MCF 10A (cell line): ENCODE measurements around the gene CREG1. TPM values are rescaled to one million over a fixed set of nuclear protein-coding genes. Genes with fewer than 3 reads are reported as not detected.

Experiments used
- BruUV-seq: library from RNA; stranded (reverse); fragments of 400-500 nt; replicated peaks from 2 replicates; lab custom pipeline; 2021; lab: Mats Ljungman, UMichigan
- CTCF ChIA-PET: fragments of 300-600 bp; sonication (Branson Sonifier 250); formaldehyde crosslinking; extraction: SDS; loops from one replicate; lab custom pipeline; 2021; ENCODE audit warnings: antibody characterized with exemption, inconsistent platforms; lab: Yijun Ruan, JAX
- POLR2A ChIA-PET: fragments of 300-600, 350-650 bp; sonication (Branson Sonifier 250); formaldehyde crosslinking; extraction: SDS; loops from one replicate; lab custom pipeline; 2020; ENCODE audit warnings: antibody characterized with exemption, inconsistent platforms; lab: Yijun Ruan, JAX
- DNase-seq: peaks from one replicate; pipeline ENCODE4 v3.0.0-alpha.2; 2018; ENCODE audit not compliant: unreplicated experiment
- H3K27ac Mint-ChIP-seq: one replicate; pipeline ENCODE4 v1.8.0; 2022; ENCODE audit warnings: mild to moderate bottlenecking, low read depth, mixed read lengths; ENCODE audit not compliant: unreplicated experiment
- H3K27me3 Mint-ChIP-seq: one replicate; pipeline ENCODE4 v1.8.0; 2022; ENCODE audit warnings: mixed read lengths; ENCODE audit not compliant: insufficient read depth, unreplicated experiment
- H3K36me3 Mint-ChIP-seq: one replicate; pipeline ENCODE4 v1.8.0; 2022; ENCODE audit warnings: mild to moderate bottlenecking, moderate library complexity, mixed read lengths; ENCODE audit not compliant: insufficient read depth, unreplicated experiment
- H3K4me1 Mint-ChIP-seq: one replicate; pipeline ENCODE4 v1.8.0; 2022; ENCODE audit warnings: mixed read lengths; ENCODE audit not compliant: insufficient read depth, unreplicated experiment
- H3K4me3 Mint-ChIP-seq: one replicate; pipeline ENCODE4 v1.8.0; 2022; ENCODE audit warnings: mild to moderate bottlenecking, moderate library complexity, mixed read lengths; ENCODE audit not compliant: unreplicated experiment
- H3K9me3 Mint-ChIP-seq: one replicate; pipeline ENCODE4 v1.8.0; 2022; ENCODE audit warnings: mixed read lengths; ENCODE audit not compliant: unreplicated experiment
- intact Hi-C: fragments of 100-400 bp; cut with micrococcal nuclease; formaldehyde crosslinking; loops from 2 replicates; pipeline ENCODE4 v1.14.1; 2022
- total RNA-seq: library from RNA; stranded (reverse); gene quantifications from 2 replicates; pipeline ENCODE4 v1.2.3, GENCODE V29; 2022
- TF ChIP-seq, protein P1 (sequence below): fragments of 200-600 bp; IDR thresholded peaks from one replicate; pipeline ENCODE4 v1.8.0; 2022; ENCODE audit warnings: antibody characterized with exemption, mild to moderate bottlenecking; ENCODE audit not compliant: unreplicated experiment

CREG1 gene
- total RNA-seq, 1 experiment from 2014 or later: 154 TPM

DNA sequence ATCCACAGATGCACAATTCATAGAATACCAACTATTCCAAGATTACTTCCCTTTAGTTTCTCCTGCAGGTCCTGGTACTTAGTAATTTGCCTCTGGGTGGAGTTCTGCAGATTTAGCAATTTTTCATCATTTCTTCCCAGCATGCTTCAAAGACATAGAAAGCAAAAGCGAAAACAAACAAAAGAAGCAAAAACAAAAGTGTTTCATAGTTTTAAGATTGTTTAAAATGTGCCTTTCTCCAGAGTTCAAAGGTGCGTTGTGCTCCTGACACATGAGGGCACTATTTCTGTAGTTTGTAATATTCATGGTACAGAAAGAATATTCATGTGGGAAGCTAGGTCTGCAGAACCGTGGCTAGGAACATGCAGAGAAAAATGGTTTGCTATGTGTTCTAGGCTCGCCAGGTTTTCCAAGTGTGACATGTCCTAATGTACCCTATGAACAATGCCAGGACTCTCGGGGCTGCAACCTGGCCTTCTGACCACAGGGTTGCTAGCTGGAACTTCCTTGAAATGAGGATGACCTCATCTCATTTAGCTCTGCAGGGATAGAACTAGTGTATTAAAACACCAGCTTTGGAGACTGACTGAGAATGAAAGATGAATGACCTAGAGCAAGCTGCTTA lies 46.5 kb upstream of the CREG1 start:
- Mint-ChIP-seq H3K4me3 (no peak overlapping the region), H3K27me3 (no peaks in the 10 kb centered on the region), H3K4me1 (peaks cover 10% of the 10 kb centered on the region), H3K27ac (no peak overlapping the region), H3K9me3 (no peaks in the 10 kb centered on the region), H3K36me3 (peaks cover 6% of the 10 kb centered on the region)
- ChIA-PET CTCF (interaction anchor here (0.6 to 8.2 kb wide), 65 partner anchors 9 to 686 kb away, joined by 3 to 400 read pairs (median 5); partner anchors contain the start of gene RCSD1), POLR2A (interaction anchor here (0.7 to 2.9 kb wide), 16 partner anchors 10 to 201 kb away, joined by 3 to 52 read pairs (median 6); partner anchors contain the start of gene CREG1)
- peak; percentile 75 for DNase-seq
- intact Hi-C loops: loop anchor here (1.0 to 2.0 kb wide), 5 partner anchors 84 to 482 kb away; no protein-coding TSS in a partner anchor
- no TSS peak for BruUV-seq
- TF ChIP-seq, protein P1, sequence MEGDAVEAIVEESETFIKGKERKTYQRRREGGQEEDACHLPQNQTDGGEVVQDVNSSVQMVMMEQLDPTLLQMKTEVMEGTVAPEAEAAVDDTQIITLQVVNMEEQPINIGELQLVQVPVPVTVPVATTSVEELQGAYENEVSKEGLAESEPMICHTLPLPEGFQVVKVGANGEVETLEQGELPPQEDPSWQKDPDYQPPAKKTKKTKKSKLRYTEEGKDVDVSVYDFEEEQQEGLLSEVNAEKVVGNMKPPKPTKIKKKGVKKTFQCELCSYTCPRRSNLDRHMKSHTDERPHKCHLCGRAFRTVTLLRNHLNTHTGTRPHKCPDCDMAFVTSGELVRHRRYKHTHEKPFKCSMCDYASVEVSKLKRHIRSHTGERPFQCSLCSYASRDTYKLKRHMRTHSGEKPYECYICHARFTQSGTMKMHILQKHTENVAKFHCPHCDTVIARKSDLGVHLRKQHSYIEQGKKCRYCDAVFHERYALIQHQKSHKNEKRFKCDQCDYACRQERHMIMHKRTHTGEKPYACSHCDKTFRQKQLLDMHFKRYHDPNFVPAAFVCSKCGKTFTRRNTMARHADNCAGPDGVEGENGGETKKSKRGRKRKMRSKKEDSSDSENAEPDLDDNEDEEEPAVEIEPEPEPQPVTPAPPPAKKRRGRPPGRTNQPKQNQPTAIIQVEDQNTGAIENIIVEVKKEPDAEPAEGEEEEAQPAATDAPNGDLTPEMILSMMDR: peak; percentile 73

DNA sequence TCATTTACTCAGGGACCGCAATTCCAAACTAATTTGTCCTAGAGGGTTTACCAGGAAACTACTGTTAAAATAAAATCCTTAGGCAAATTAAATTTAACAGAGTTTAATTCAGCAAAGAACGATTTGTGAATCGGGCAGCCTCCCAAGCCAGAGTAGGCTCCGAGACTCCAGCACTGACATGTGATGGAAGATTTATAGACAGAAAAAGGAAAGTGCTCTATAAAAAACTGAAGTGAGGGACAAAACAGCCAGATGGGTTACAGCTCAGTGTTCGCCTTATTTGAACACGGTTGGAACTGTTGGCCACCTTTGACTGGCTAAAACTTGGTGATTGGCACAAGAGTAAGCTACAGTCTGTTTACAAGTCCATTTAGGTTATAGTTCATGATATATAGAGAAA lies 41.3 kb upstream of the CREG1 start:
- Mint-ChIP-seq H3K27me3 (no peaks in the 10 kb centered on the region), H3K4me3 (no peak overlapping the region), H3K4me1 (peaks cover 11% of the 10 kb centered on the region), H3K27ac (no peak overlapping the region), H3K36me3 (peaks cover 6% of the 10 kb centered on the region), H3K9me3 (no peaks in the 10 kb centered on the region)
- TF ChIP-seq, protein P1: no peak
- no TSS peak for BruUV-seq
- no peak for DNase-seq
- ChIA-PET POLR2A (interaction anchor here (1.1 to 2.2 kb wide), 3 partner anchors 15 to 78 kb away, joined by 4 to 9 read pairs (median 4); no protein-coding TSS in a partner anchor), CTCF (interaction anchor here (0.6 to 6.8 kb wide), 12 partner anchors 16 to 120 kb away, joined by 3 to 87 read pairs (median 4); no protein-coding TSS in a partner anchor)
- intact Hi-C loops: no loop called here

DNA sequence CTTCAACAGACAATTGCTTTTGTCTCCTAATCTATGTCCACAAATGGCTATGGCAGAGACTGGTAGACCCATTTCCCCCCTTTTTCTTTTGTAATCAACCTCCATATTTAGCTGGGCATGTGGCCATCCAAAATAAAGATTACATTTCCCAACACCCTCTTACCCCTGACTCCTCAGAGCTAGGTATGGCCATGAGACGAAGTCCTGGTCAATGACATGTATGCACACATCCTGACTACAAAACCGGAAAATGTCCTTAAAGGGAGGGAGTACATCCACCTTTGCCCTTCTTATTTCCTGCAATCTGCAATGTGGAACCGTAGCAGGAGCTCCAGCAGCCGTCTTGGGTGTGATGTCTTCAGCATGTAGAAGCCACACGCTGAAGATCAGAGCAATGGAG lies 40.3 kb upstream of the CREG1 start:
- H3K27me3 Mint-ChIP-seq: no peaks in the 10 kb centered on the region

DNA sequence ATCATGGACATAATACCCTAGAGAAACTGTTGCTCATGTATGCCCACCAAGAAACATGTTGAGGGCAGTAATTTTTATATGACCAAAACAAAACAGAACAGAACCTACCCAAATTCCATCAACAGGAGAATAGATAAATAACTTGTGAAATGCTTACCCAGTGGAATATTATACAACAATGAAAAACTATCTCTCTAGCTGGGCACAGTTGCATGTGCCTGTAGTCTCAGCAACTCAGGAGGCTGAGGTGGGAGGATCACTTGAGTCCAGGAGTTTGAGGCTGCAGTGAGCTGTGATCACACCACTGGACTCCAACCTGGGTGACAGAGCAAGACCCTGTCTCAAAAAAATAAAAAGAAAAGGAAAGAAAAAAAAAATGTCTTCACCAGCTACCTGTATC lies 38.9 kb upstream of the CREG1 start:
- BruUV-seq: no TSS peak
- POLR2A ChIA-PET: interaction anchor here (0.5 kb wide), 1 partner anchor 1824 kb away, joined by 3 read pairs; the partner anchor contains the start of gene TMCO1

More for the DNA sequence above, 40.3 kb upstream of the CREG1 start:
- ChIA-PET POLR2A (interaction anchor here (2.2 kb wide), 1 partner anchor 21 kb away, joined by 9 read pairs; no protein-coding TSS in a partner anchor), CTCF (interaction anchor here (0.6 to 6.8 kb wide), 11 partner anchors 15 to 281 kb away, joined by 3 to 87 read pairs (median 4); partner anchors contain the start of gene CREG1)
- peak; percentile 42 for DNase-seq
- BruUV-seq: no TSS peak
- intact Hi-C loops: no loop called here
- no peak overlapping the region for H3K4me3 Mint-ChIP-seq
- no peaks in the 10 kb centered on the region for H3K9me3 Mint-ChIP-seq
- H3K27ac Mint-ChIP-seq: no peak overlapping the region
- H3K4me1 Mint-ChIP-seq: peaks cover 9% of the 10 kb centered on the region
- TF ChIP-seq, protein P1: no peak
- peaks cover 3% of the 10 kb centered on the region for H3K36me3 Mint-ChIP-seq

More for the DNA sequence above, 38.9 kb upstream of the CREG1 start:
- no peak overlapping the region for H3K27ac Mint-ChIP-seq
- H3K36me3 Mint-ChIP-seq: no peaks in the 10 kb centered on the region
- intact Hi-C loops: no loop called here
- TF ChIP-seq, protein P1: no peak
- no peaks in the 10 kb centered on the region for H3K9me3 Mint-ChIP-seq
- CTCF ChIA-PET: interaction anchor here (0.6 to 6.8 kb wide), 5 partner anchors 14 to 110 kb away, joined by 3 to 87 read pairs (median 3); no protein-coding TSS in a partner anchor
- H3K4me1 Mint-ChIP-seq: peaks cover 9% of the 10 kb centered on the region
- no peak for DNase-seq
- H3K4me3 Mint-ChIP-seq: no peak overlapping the region
- no peaks in the 10 kb centered on the region for H3K27me3 Mint-ChIP-seq
